PC-3 (cell line): Measurements from ENCODE around the gene MAML2. TPM values are rescaled to one million over a fixed set of nuclear protein-coding genes. Genes with fewer than 3 reads are reported as not detected.
A peak's percentile ranks its signal among the peaks of the same experiment; 100 is the strongest.

ENCODE experiments used
- ATAC-seq: fragments of 200-7000 bp; cut with Tn5 transposase; 2 replicates; pipeline ENCODE4 v1.9.1; 2020; ENCODE audit warnings: mild to moderate bottlenecking, moderate library complexity
- BruUV-seq: library from RNA; stranded (reverse); fragments of 400-500 nt; replicated peaks from 2 replicates; lab custom pipeline; 2021; lab: Mats Ljungman, UMichigan
- CTCF ChIA-PET: fragments of 300-600 bp; sonication (Branson Sonifier 250); formaldehyde crosslinking; loops from one replicate; lab custom pipeline; 2022; ENCODE audit warnings: antibody characterized with exemption; lab: Charles Lee
- POLR2A ChIA-PET: fragments of 300-600 bp; sonication (Branson Sonifier 250); formaldehyde crosslinking; loops from one replicate; lab custom pipeline; 2022; ENCODE audit warnings: antibody characterized with exemption; ENCODE audit not compliant: unreplicated experiment; lab: Charles Lee
- DNase-seq: peaks from one replicate; pipeline ENCODE4 v3.0.0-alpha.2; 2015
- H2AFZ ChIP-seq: fragments of 300-600 bp; sonication (generic); 2 replicates; pipeline ENCODE4 v1.6.0; 2016; ENCODE audit warnings: antibody characterized with exemption, low read length
- H3F3A ChIP-seq: fragments of 300-600 bp; sonication (generic); one replicate; pipeline ENCODE4 v1.6.0; 2017; ENCODE audit warnings: antibody characterized with exemption, low read length, control low read depth, mild to moderate bottlenecking; ENCODE audit not compliant: unreplicated experiment
- H3K27ac ChIP-seq: fragments of 300-600 bp; sonication (generic); 2 replicates; pipeline ENCODE4 v1.5.1; 2016; ENCODE audit warnings: mild to moderate bottlenecking, low read length
- H3K27me3 ChIP-seq: fragments of 300-600 bp; sonication (generic); 2 replicates; pipeline ENCODE4 v1.6.1; 2016; ENCODE audit warnings: low read length, mixed read lengths
- H3K36me3 ChIP-seq: fragments of 300-600 bp; sonication (generic); 2 replicates; pipeline ENCODE4 v1.6.1; 2016; ENCODE audit warnings: low read depth, mixed run types, low read length, mixed read lengths
- H3K4me1 ChIP-seq: fragments of 300-600 bp; sonication (generic); 2 replicates; pipeline ENCODE4 v1.5.1; 2016; ENCODE audit warnings: low read length; ENCODE audit not compliant: insufficient read depth
- H3K4me2 ChIP-seq: fragments of 300-600 bp; sonication (generic); 2 replicates; pipeline ENCODE4 v1.6.0; 2016; ENCODE audit warnings: low read length
- H3K4me3 ChIP-seq: fragments of 300-600 bp; sonication (generic); 2 replicates; pipeline ENCODE4 v1.5.1; 2016; ENCODE audit warnings: mild to moderate bottlenecking, low read length, mixed read lengths
- H3K79me2 ChIP-seq: fragments of 300-600 bp; sonication (generic); 2 replicates; pipeline ENCODE4 v1.6.1; 2017; ENCODE audit warnings: low read length, mixed read lengths
- H3K9ac ChIP-seq: fragments of 300-600 bp; sonication (generic); 2 replicates; pipeline ENCODE4 v1.6.0; 2016; ENCODE audit warnings: mild to moderate bottlenecking, low read length
- H3K9me2 ChIP-seq: fragments of 300-600 bp; sonication (generic); replicated peaks from 2 replicates; pipeline ENCODE4 v1.6.1; 2016; ENCODE audit warnings: mixed run types, low read length, mixed read lengths
- H3K9me3 ChIP-seq: fragments of 300-600 bp; sonication (generic); 2 replicates; pipeline ENCODE4 v1.6.1; 2016; ENCODE audit warnings: low read length, mixed read lengths
- H4K20me1 ChIP-seq: fragments of 300-600 bp; sonication (generic); 2 replicates; pipeline ENCODE4 v1.6.1; 2016; ENCODE audit warnings: low read length, mixed read lengths
- CTCF ChIP-seq: fragments of 300-600 bp; sonication (generic); conservative IDR thresholded peaks from 2 replicates; pipeline ENCODE4 v1.5.1; 2017; ENCODE audit warnings: antibody characterized with exemption, low read depth, mild to moderate bottlenecking, low read length
- EZH2 ChIP-seq: fragments of 300-600 bp; sonication (generic); IDR thresholded peaks from one replicate; pipeline ENCODE4 v1.6.1; 2017; ENCODE audit warnings: antibody characterized with exemption, mild to moderate bottlenecking, low read length; ENCODE audit not compliant: unreplicated experiment
- EZH2phosphoT487 ChIP-seq: fragments of 300-600 bp; sonication (generic); IDR thresholded peaks from 2 replicates; pipeline ENCODE4 v1.6.1; 2018; ENCODE audit warnings: mild to moderate bottlenecking, antibody characterized with exemption, low read length, borderline replicate concordance
- intact Hi-C: fragments of 100-400 bp; cut with micrococcal nuclease; formaldehyde crosslinking; loops from 2 replicates; pipeline ENCODE4 v1.9.0; 2023
- total RNA-seq: library from RNA; depleted of rRNA; stranded (reverse); fragments of >200 nt; gene quantifications from 2 replicates; pipeline ENCODE4 v1.2.3, GENCODE V29; 2014

The MAML2 gene
- total RNA-seq, 1 experiment from 2014 or later = 10.9 TPM

DNA sequence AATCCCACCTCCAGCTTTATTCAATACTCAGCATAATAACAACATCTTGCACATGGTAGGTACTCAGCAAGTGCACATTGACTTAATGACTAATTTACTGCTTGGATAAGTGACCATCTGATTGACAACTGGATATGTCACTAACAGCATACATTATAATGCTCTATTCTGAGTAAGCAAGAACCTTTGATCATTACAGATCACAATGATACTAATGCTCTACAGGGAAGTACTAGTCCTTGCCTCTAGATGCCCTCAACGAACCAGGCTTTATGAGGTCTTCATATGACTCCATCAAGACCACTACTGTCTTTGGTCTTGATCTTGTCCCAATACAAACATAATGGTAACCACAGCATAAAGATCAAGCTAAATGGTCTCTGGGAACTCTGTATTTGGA, 251.5 kb downstream of the MAML2 start:
- Histone ChIP-seq H3K27ac (no peak overlapping the region), H2AFZ (no peak overlapping the region), H3K27me3 (no peaks in the 10 kb centered on the region), H3K4me1 (peaks cover 33% of the 10 kb centered on the region), H3K36me3 (no peaks in the 10 kb centered on the region), H3K4me3 (no peak overlapping the region), H3K9ac (no peak overlapping the region), H3K9me2 (no peaks in the 10 kb centered on the region), H3K9me3 (no peaks in the 10 kb centered on the region), H3K79me2 (no peaks in the 10 kb centered on the region), H3F3A (no peaks in the 10 kb centered on the region), H4K20me1 (no peaks in the 10 kb centered on the region), H3K4me2 (no peak overlapping the region)
- TF ChIP-seq CTCF (peak; percentile 65), EZH2 (no peak)
- BruUV-seq = no TSS peak
- POLR2A ChIA-PET = no interaction called here
- peak; percentile 68 for DNase-seq
- CTCF ChIA-PET = interaction anchor here (0.6 to 0.8 kb wide), 2 partner anchors 64 to 76 kb away, joined by 3 to 5 read pairs; no protein-coding TSS in a partner anchor
- intact Hi-C loops = no loop called here
- ATAC-seq = peak; percentile 30; the same call in 1 of the 2 replicates

- Histone ChIP-seq H3K79me2 (no peaks in the 10 kb centered on the region), H3K36me3 (no peaks in the 10 kb centered on the region), H3K27ac (no peak overlapping the region), H3K9me2 (no peaks in the 10 kb centered on the region), H4K20me1 (no peaks in the 10 kb centered on the region), H3K9me3 (no peaks in the 10 kb centered on the region), H3F3A (no peaks in the 10 kb centered on the region), H3K4me2 (no peak overlapping the region), H3K9ac (no peak overlapping the region), H3K4me3 (no peak overlapping the region), H3K4me1 (peaks cover 26% of the 10 kb centered on the region), H2AFZ (no peak overlapping the region), H3K27me3 (no peaks in the 10 kb centered on the region)
- POLR2A ChIA-PET = no interaction called here
- CTCF ChIA-PET = interaction anchor here (0.6 kb wide), 1 partner anchor 75 kb away, joined by 3 read pairs; no protein-coding TSS in a partner anchor
- ATAC-seq = no peak
- BruUV-seq = no TSS peak
- intact Hi-C loops = no loop called here
- no peak for TF ChIP-seq CTCF
- no peak for TF ChIP-seq EZH2
- no peak for TF ChIP-seq EZH2phosphoT487
- peak; percentile 34 for DNase-seq
Observed at GRCh38 chr11:96090711-96091110, 252.3 kb downstream of the MAML2 start.

DNA sequence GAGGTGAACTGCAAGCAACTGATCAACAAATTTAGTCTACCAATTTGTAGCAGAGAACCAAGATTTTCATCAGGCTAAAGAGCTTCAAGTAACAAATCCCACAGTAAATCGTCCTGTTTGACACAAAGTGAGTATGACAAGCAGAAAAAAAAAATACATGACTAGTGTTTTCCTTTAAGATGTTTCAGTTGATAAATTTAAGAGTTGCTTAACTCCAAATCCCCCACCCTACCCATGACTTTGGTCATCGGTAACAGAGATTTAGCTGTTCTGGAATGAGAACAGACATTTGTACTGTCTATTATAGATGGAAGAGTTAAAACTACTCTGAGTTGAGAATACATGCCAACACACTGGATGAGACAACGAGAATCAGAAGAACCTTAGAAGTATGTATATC, 254.1 kb downstream of the MAML2 start:
- Histone ChIP-seq H4K20me1 (no peaks in the 10 kb centered on the region), H3K9me2 (no peaks in the 10 kb centered on the region), H2AFZ (no peak overlapping the region), H3K9ac (no peak overlapping the region), H3F3A (no peaks in the 10 kb centered on the region), H3K27me3 (no peaks in the 10 kb centered on the region), H3K9me3 (no peaks in the 10 kb centered on the region), H3K27ac (no peak overlapping the region), H3K4me1 (peaks cover 18% of the 10 kb centered on the region), H3K4me2 (no peak overlapping the region), H3K36me3 (no peaks in the 10 kb centered on the region), H3K79me2 (no peaks in the 10 kb centered on the region), H3K4me3 (no peak overlapping the region)
- intact Hi-C loops = no loop called here
- no peak for ATAC-seq
- BruUV-seq = no TSS peak
- no peak for DNase-seq
- ChIA-PET POLR2A (no interaction called here), CTCF (no interaction called here)
- TF ChIP-seq CTCF = no peak
- no peak for TF ChIP-seq EZH2
- no peak for TF ChIP-seq EZH2phosphoT487
